ENCODE results near the gene EIF3C. TPM values are rescaled to one million over a fixed set of nuclear protein-coding genes. Genes with fewer than 3 reads are reported as not detected.
"Not testable (repeated sequence)": the region's sequence is repeated elsewhere in the genome, so short reads cannot be mapped to it uniquely, and the experiment has no call there.

EIF3C gene
- total RNA-seq, 4 donors from 2014 or later: 125 to 198 (median 183) TPM

DNA sequence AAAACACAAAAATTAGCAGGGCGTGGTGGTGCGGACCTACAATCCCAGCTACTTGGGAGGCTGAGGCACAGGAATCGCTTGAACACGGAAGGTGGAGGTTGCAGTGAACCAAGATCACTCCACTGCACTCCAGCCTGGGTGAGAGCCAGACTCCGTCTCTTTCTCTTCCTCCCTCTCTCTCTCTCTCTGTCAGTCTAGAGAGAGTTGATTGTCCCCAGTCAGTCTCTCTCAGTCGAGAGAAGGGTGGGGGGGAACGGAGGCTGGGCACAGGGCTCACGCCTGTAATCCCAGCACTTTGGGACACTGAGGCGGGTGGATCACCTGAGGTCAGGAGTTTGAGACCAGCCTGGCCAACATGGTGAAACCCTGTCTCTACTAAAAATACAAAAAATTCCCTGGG lies 30.0 kb downstream of the EIF3C start:
- not testable (repeated sequence) for ATAC-seq (ENCODE audit: low FRiP score); DNase-seq (ENCODE audit: low spot score)

GRCh38 chr16:28746618-28747350 lies 35.5 kb downstream of the EIF3C start:
- not testable (repeated sequence) for DNase-seq (ENCODE audit: low spot score); ATAC-seq (ENCODE audit: low FRiP score)

- ATAC-seq (ENCODE audit: low FRiP score): peak; percentile 98
- not testable (repeated sequence) for DNase-seq (ENCODE audit: low spot score)
Measured at GRCh38 chr16:28749997-28750465, 38.8 kb downstream of the EIF3C start.

DNA sequence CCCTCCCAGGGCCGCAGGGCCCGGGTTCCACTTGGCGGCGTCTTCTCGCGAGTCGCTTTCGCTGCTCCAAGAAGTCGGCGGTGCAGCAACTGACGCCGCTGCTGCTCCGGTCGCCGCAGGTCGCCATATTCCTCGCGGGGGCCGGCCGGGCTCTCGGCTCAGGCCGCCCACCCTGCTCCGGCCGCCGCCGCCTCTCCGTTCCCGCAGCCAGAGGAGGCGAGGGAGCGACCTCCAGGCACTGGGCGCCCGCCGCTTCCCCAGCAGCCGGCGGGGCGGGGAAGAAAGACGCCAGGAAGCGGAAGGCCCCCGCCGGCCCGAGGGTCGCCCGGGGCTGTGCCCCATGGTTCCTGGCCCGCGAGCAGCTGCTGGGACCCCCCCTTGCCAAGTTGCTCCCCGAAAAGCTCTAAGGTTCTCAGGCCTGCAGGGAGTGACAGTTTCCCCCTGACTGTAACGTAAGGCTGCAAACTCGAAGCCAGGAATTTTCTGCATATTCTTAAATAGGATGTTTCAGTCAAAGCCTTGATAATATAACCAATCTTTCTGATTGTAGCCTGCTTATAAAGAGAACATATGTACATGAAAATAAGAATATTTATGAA lies 39.3 kb downstream of the EIF3C start:
- peak; percentile 90 for ATAC-seq (ENCODE audit: low FRiP score)
- DNase-seq (ENCODE audit: low spot score): not testable (repeated sequence)

DNA sequence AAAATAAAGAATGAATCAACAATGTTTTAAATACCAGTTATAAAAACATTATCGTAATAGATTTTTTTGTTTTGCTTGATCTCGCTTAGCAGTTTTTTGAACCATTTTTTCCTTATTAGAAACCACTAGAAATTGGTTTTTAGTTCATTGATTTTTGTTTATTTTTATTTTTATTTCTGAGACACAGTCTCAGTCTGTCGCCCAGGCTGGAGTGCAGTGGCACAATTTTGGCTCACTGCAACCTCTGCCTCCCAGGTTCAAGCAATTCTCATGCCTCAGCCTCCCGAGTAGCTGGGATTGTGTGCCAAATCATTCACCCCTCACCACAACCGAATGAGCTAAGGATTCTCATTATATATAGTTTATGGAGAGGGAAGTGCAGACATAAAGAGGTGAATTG lies 40.2 kb downstream of the EIF3C start, which contains the start of gene NPIPB9:
Gene NPIPB9 (plus strand): TSS at position 301 of the 400 bp plus-strand sequence.
- DNase-seq (ENCODE audit: low spot score); ATAC-seq (ENCODE audit: low FRiP score): not testable (repeated sequence)

DNA sequence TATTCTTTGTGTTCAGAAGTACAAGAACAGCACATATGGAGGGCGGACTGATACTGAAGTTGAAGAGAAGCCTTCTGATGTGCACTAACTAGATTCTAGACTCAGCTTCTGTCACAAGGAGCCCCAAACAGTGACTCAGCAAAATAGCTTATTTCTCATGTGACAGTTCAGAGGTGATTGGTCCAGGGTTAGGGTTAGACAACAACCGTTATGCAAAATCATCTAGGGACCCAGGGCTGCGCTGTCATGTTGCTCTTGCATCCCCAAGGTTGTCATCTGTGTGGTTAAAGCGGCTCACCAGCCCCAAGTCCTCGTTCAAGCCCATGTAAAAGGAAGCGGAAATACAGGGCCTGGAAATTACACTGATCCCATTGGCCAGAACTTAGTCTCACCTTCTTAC lies 70.4 kb downstream of the EIF3C start:
- not testable (repeated sequence) for ATAC-seq (ENCODE audit: low FRiP score); DNase-seq (ENCODE audit: low spot score)

DNA sequence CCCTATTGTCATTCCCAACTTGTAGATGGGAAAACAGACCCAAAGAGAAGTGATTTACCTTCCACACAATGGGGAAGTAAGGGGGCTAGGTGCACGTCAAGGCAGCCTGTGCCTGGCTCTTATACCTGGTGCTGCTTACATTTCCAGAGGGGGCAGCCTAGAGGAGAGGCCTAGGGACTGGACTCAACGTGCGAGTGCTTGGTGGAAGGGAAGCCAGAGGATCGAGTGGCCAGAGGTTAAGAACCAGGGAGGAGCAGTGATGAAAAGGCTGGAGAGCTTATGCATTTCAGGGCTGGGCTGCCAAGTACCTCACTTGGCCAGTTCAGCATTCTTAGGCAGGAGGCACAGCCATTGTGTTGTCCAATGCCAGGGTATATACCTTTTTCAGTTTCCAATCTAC lies 71.1 kb downstream of the EIF3C start:
- not testable (repeated sequence) for ATAC-seq (ENCODE audit: low FRiP score); DNase-seq (ENCODE audit: low spot score)

Small RNA genes lying within 50 kb of the gene (small RNA-seq; reads per million reads assigned to genes)
- not detected for gene MIR6862-2

Other genes starting within 250 kb of the EIF3C start
- gene NPIPB7, start 239.1 kb upstream of the EIF3C start, total RNA-seq: not detected
- 10 to 100 TPM; 20.1 to 28.9 (median 24.9) TPM for gene CLN3, start 219.4 kb upstream of the EIF3C start, total RNA-seq
- gene APOBR, start 216.8 kb upstream of the EIF3C start, total RNA-seq: 10 to 100 TPM in 2 of 4 donors, 1 to 10 TPM in 2; 1.5 to 15.6 (median 7.6) TPM
- gene IL27, start 204.6 kb upstream of the EIF3C start, total RNA-seq: under 1 TPM in 1 of 4 donors, not detected in 3; 0.48 TPM
- 10 to 100 TPM; 20.2 to 56.4 (median 40.1) TPM for gene NUPR1, start 172.5 kb upstream of the EIF3C start, total RNA-seq
- 10 to 100 TPM; 18.0 to 22.6 (median 19.1) TPM for gene SGF29, start 157.5 kb upstream of the EIF3C start, total RNA-seq
- 1 to 10 TPM in 3 of 4 donors, under 1 TPM in 1; 0.79 to 5.0 (median 2.4) TPM for gene SULT1A2, start 114.4 kb upstream of the EIF3C start, total RNA-seq
- gene SULT1A1, start 101.4 kb upstream of the EIF3C start, total RNA-seq: 10 to 100 TPM; 44.1 to 80.8 (median 56.7) TPM
- gene NPIPB8, start 73.4 kb upstream of the EIF3C start, total RNA-seq: not detected
- gene NPIPB9, start 40.3 kb downstream of the EIF3C start, total RNA-seq: 10 to 100 TPM in 2 of 4 donors, 1 to 10 TPM in 2; 3.2 to 18.4 (median 7.3) TPM
- 10 to 100 TPM; 34.4 to 83.3 (median 59.5) TPM for gene ATXN2L, start 111.5 kb downstream of the EIF3C start, total RNA-seq
- 100 to 1,000 TPM in 2 of 4 donors, 10 to 100 TPM in 2; 93.2 to 133 (median 103) TPM for gene TUFM, start 134.9 kb downstream of the EIF3C start, total RNA-seq
- 10 to 100 TPM; 16.1 to 25.4 (median 18.8) TPM for gene SH2B1, start 152.4 kb downstream of the EIF3C start, total RNA-seq
- gene ATP2A1, start 167.0 kb downstream of the EIF3C start, total RNA-seq: under 1 TPM; 0.32 to 0.44 (median 0.37) TPM
- gene RABEP2, start 213.8 kb downstream of the EIF3C start, total RNA-seq: 10 to 100 TPM; 10.1 to 21.7 (median 17.0) TPM
- under 1 TPM in 1 of 4 donors, not detected in 3; 0.46 TPM for gene CD19, start 220.5 kb downstream of the EIF3C start, total RNA-seq
- gene NFATC2IP, start 239.5 kb downstream of the EIF3C start, total RNA-seq: 10 to 100 TPM; 22.1 to 33.4 (median 29.3) TPM